ENCODE data around the gene LCMT1.

DNA sequence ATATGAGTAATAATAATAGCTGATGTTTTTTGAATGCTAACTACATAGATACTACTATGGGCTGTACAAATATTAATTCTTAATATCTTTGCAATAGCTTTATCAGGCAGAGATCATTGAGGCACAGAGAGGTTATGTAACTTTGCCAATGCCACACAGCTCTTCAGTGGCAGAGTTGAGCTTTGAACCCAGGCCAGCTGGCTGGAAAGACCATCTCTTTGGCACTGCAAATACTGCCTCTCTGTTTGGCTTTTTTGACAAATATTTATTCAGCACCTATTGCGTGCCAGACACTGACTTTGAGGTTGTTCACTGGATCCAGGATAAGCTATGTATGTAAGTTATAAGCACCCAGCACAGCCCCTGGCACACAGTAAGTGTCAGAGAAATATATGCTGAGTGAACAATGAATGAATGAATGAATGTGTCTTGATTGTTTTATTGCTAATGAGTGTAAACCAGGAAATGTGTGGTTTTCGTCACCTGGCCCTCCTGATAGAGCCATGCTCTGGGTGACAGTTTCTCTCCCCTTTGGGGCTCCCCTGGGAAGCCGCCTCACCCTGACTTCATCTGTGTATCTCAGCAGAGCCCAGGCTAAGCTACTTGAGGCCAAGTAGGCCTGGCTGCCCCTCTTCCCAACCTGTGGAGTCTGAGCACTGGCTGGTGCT is 107.7 kb downstream of the LCMT1 start:
- TF ChIP-seq, protein P1, sequence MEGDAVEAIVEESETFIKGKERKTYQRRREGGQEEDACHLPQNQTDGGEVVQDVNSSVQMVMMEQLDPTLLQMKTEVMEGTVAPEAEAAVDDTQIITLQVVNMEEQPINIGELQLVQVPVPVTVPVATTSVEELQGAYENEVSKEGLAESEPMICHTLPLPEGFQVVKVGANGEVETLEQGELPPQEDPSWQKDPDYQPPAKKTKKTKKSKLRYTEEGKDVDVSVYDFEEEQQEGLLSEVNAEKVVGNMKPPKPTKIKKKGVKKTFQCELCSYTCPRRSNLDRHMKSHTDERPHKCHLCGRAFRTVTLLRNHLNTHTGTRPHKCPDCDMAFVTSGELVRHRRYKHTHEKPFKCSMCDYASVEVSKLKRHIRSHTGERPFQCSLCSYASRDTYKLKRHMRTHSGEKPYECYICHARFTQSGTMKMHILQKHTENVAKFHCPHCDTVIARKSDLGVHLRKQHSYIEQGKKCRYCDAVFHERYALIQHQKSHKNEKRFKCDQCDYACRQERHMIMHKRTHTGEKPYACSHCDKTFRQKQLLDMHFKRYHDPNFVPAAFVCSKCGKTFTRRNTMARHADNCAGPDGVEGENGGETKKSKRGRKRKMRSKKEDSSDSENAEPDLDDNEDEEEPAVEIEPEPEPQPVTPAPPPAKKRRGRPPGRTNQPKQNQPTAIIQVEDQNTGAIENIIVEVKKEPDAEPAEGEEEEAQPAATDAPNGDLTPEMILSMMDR (IDR thresholded peaks at IDR 0.05; ENCODE audit: poor library complexity, severe bottlenecking), result no peak
- TF ChIP-seq RAD21 (conservative IDR thresholded peaks at IDR 0.05) (no peak), POLR2AphosphoS5 (IDR thresholded peaks at IDR 0.05) (no peak), EP300 (conservative IDR thresholded peaks at IDR 0.05; ENCODE audit: poor library complexity, severe bottlenecking) (no peak), TAF1 (IDR thresholded peaks at IDR 0.05; ENCODE audit: low read depth) (no peak)

Data from neural cell (in vitro differentiated cells).